Keratinocyte (primary cell): ENCODE data around the gene NAP1L4. TPM values are rescaled to one million over a fixed set of nuclear protein-coding genes. Genes with fewer than 3 reads are reported as not detected.

Source experiments
- DNase-seq: peaks from one replicate; pipeline ENCODE4 v3.0.0-alpha.2; 2011; ENCODE audit warnings: low read depth, missing footprints, low spot score
- FAIRE-seq: peaks from 2 replicates; lab custom pipeline; 2011; peaks lifted over from hg19 to GRCh38; lab: Jason Lieb, UNC
- H2AFZ ChIP-seq: 2 replicates; pipeline ENCODE4 v1.6.0; 2012; ENCODE audit warnings: low read length, control low read depth, inconsistent platforms; ENCODE audit not compliant: control insufficient read depth
- H3K27ac ChIP-seq: 2 replicates; pipeline ENCODE4 v1.5.1; 2011; ENCODE audit warnings: low read length; ENCODE audit not compliant: control insufficient read depth, insufficient read depth
- H3K27me3 ChIP-seq: 3 replicates; pipeline ENCODE4 v1.6.0; 2011; ENCODE audit warnings: low read length; ENCODE audit not compliant: control insufficient read depth, insufficient read depth; ENCODE audit errors: extremely low read depth
- H3K36me3 ChIP-seq, 2 experiments: 2 replicates in 1 of 2; 3 replicates in 1 of 2; pipeline ENCODE4 v1.5.1; 2011; ENCODE audit warnings: low read length in 2 of 2, mild to moderate bottlenecking in 1 of 2; ENCODE audit not compliant: control insufficient read depth in 2 of 2, insufficient read depth in 2 of 2; ENCODE audit errors: extremely low read depth in 1 of 2
- H3K4me1 ChIP-seq: 3 replicates; pipeline ENCODE4 v1.5.1; 2011; ENCODE audit warnings: low read length; ENCODE audit not compliant: control insufficient read depth, insufficient read depth; ENCODE audit errors: extremely low read depth
- H3K4me2 ChIP-seq: 3 replicates; pipeline ENCODE4 v1.6.0; 2011; ENCODE audit warnings: low read depth, low read length; ENCODE audit not compliant: control insufficient read depth, insufficient read depth; ENCODE audit errors: extremely low read depth
- H3K4me3 ChIP-seq, 3 experiments: fragments of 200-600 bp in 1 of 3; sonication (generic) in 1 of 3; 2 replicates in 2 of 3; 3 replicates in 1 of 3; pipeline ENCODE4 v1.5.1; 2011 to 2016; ENCODE audit warnings: low read length in 3 of 3, mild to moderate bottlenecking in 3 of 3, control low read depth in 2 of 3, inconsistent platforms in 1 of 3, low read depth in 1 of 3, mixed read lengths in 1 of 3, mixed run types in 1 of 3, moderate library complexity in 1 of 3; ENCODE audit not compliant: control insufficient read depth in 2 of 3, insufficient read depth in 2 of 3; ENCODE audit errors: extremely low read depth in 1 of 3
- H3K79me2 ChIP-seq: 2 replicates; pipeline ENCODE4 v1.6.0; 2012; ENCODE audit warnings: low read length; ENCODE audit not compliant: control insufficient read depth, insufficient read depth
- H3K9ac ChIP-seq: 3 replicates; pipeline ENCODE4 v1.6.0; 2011; ENCODE audit warnings: low read length; ENCODE audit not compliant: control insufficient read depth, insufficient read depth; ENCODE audit errors: extremely low read depth
- H3K9me1 ChIP-seq: 3 replicates; pipeline ENCODE4 v1.6.0; 2011; ENCODE audit warnings: low read length; ENCODE audit not compliant: control insufficient read depth, insufficient read depth; ENCODE audit errors: extremely low read depth
- H3K9me3 ChIP-seq: 2 replicates; pipeline ENCODE4 v1.5.1; 2012; ENCODE audit warnings: low read depth, low read length; ENCODE audit not compliant: control insufficient read depth
- H4K20me1 ChIP-seq: 3 replicates; pipeline ENCODE4 v1.6.0; 2011; ENCODE audit warnings: low read length; ENCODE audit not compliant: control insufficient read depth, insufficient read depth; ENCODE audit errors: extremely low read depth
- EZH2 ChIP-seq: IDR thresholded peaks from one replicate; pipeline ENCODE4 v1.6.1; 2012; ENCODE audit warnings: inconsistent platforms, mild to moderate bottlenecking, low read length, moderate library complexity
- dilution Hi-C: fragments of 300-500 bp; cut with MboI; formaldehyde crosslinking; loops from one replicate; pipeline ENCODE4 v1.7.0; 2020; ENCODE audit warnings: low sequenced_read_pairs; ENCODE audit not compliant: extremely low pct_ligation_motif_present
- polyA plus RNA-seq, 5 experiments: library from polyadenylated mRNA; depleted of rRNA in 3 of 5; stranded (reverse) in 3 of 5; stranded (forward) in 1 of 5; unstranded in 1 of 5; fragments of >200 nt; gene quantifications; 1 replicate in 1 of 5; 2 replicates in 3 of 5; 3 replicates in 1 of 5; pipeline versions ENCODE4 v1.2.1 to v1.2.3, GENCODE V29; 2011 to 2012; ENCODE audit warnings: missing spikeins in 2 of 5, low read depth in 1 of 5, low replicate concordance in 1 of 5
- TF ChIP-seq, protein P1 (sequence below), 3 experiments: IDR thresholded peaks in 1 of 3; conservative IDR thresholded peaks in 1 of 3; optimal IDR thresholded peaks in 1 of 3; 2 replicates in 2 of 3; 3 replicates in 1 of 3; pipeline versions ENCODE3 to v1.5.1; 2011; ENCODE audit warnings: low read length in 3 of 3, mild to moderate bottlenecking in 3 of 3, moderate library complexity in 2 of 3, control low read depth in 1 of 3, inconsistent platforms in 1 of 3; ENCODE audit not compliant: insufficient read depth in 2 of 3; ENCODE audit errors: extremely low read depth in 1 of 3

NAP1L4 gene
- polyA plus RNA-seq, 1 donor (not counting 4 experiments of a cell fraction or from before 2014, with no cell fraction given), result 136 TPM

GRCh38 chr11:3002351-3002861 lies 10.3 kb upstream of the NAP1L4 start:
- no peak overlapping the region for H3K4me2 ChIP-seq
- TF ChIP-seq, protein P1, sequence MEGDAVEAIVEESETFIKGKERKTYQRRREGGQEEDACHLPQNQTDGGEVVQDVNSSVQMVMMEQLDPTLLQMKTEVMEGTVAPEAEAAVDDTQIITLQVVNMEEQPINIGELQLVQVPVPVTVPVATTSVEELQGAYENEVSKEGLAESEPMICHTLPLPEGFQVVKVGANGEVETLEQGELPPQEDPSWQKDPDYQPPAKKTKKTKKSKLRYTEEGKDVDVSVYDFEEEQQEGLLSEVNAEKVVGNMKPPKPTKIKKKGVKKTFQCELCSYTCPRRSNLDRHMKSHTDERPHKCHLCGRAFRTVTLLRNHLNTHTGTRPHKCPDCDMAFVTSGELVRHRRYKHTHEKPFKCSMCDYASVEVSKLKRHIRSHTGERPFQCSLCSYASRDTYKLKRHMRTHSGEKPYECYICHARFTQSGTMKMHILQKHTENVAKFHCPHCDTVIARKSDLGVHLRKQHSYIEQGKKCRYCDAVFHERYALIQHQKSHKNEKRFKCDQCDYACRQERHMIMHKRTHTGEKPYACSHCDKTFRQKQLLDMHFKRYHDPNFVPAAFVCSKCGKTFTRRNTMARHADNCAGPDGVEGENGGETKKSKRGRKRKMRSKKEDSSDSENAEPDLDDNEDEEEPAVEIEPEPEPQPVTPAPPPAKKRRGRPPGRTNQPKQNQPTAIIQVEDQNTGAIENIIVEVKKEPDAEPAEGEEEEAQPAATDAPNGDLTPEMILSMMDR (optimal IDR thresholded peaks at IDR 0.05 in 1 of 3, IDR thresholded peaks at IDR 0.05 in 1 of 3, conservative IDR thresholded peaks at IDR 0.05 in 1 of 3; ENCODE audit: extremely low read depth in 1 of 3, insufficient read depth in 2 of 3, low read length in 3 of 3), result no peak
- no peak for TF ChIP-seq EZH2
- no peaks in the 10 kb centered on the region for H3K9me1 ChIP-seq
- FAIRE-seq (no peak), DNase-seq (no peak)
- H2AFZ ChIP-seq, result no peak overlapping the region
- no peaks in the 10 kb centered on the region for H3K79me2 ChIP-seq
- H3K4me1 ChIP-seq, result peaks cover 46% of the 10 kb centered on the region
- H3K27me3 ChIP-seq, result no peaks in the 10 kb centered on the region
- H3K27ac ChIP-seq, result no peak overlapping the region
- H3K36me3 ChIP-seq, result peaks cover 11 to 40% of the 10 kb centered on the region in 2 experiments
- no peak overlapping the region for H3K9ac ChIP-seq
- dilution Hi-C loops, result no loop called here
- H3K4me3 ChIP-seq, result no peak overlapping the region
- no peaks in the 10 kb centered on the region for H3K9me3 ChIP-seq
- H4K20me1 ChIP-seq, result peaks cover 4% of the 10 kb centered on the region

DNA sequence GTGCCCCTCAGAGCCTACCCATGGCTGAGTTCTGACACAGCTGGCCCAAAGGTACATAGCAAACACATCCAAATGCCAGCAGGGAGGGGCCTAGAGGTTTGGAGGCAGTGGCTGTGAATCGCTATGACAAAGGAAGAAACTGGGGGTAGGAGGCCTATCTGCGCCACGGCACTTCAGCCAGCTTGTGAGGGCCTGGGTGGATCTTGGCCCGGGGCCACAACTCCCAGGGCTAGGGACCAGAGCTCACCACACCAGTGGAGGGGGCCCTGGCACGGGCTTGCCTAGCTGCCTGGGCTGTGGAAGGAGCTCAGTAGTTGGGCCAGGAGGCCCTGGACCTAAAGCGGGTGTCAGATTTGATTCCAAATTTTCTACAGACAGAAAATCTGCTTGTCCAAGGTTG lies 9.4 kb upstream of the NAP1L4 start:
- DNase-seq (no peak), FAIRE-seq (no peak)
- dilution Hi-C loops, result no loop called here
- Histone ChIP-seq H3K36me3 (peaks cover 9 to 34% of the 10 kb centered on the region in 2 experiments), H3K79me2 (no peaks in the 10 kb centered on the region), H3K4me1 (peaks cover 46% of the 10 kb centered on the region), H3K9me1 (no peaks in the 10 kb centered on the region), H3K9ac (peak overlapping the region; percentile 55), H2AFZ (no peak overlapping the region), H3K4me2 (no peak overlapping the region), H3K9me3 (no peaks in the 10 kb centered on the region), H3K4me3 (peak overlapping the region in 1 of 3 experiments; percentile 17), H3K27me3 (no peaks in the 10 kb centered on the region), H4K20me1 (peaks cover 4% of the 10 kb centered on the region), H3K27ac (no peak overlapping the region)
- TF ChIP-seq, protein P1 (optimal IDR thresholded peaks at IDR 0.05 in 1 of 3, IDR thresholded peaks at IDR 0.05 in 1 of 3, conservative IDR thresholded peaks at IDR 0.05 in 1 of 3; ENCODE audit: extremely low read depth in 1 of 3, insufficient read depth in 2 of 3, low read length in 3 of 3), result no peak
- TF ChIP-seq EZH2, result no peak
